GM21367 (cell line): ENCODE measurements around the gene MEAF6.

Experiments used
- ATAC-seq: cut with Tn5 transposase; IDR thresholded peaks from one replicate; pipeline ENCODE4 v1.9.1; 2021; ENCODE audit not compliant: unreplicated experiment

Gene MEAF6

GRCh38 chr1:37474697-37475379, 39.7 kb downstream of the MEAF6 start:
- ATAC-seq = no peak

GRCh38 chr1:37474046-37474696, 40.4 kb downstream of the MEAF6 start, which contains the start of gene ZC3H12A:
TSS of gene ZC3H12A (plus strand) at chr1:37474580. CDS start at chr1:37475497, 917 bp downstream.
- peak; percentile 47 for ATAC-seq

GRCh38 chr1:37473431-37474045, 41.0 kb downstream of the MEAF6 start:
- no peak for ATAC-seq

- no peak for ATAC-seq
Measured at GRCh38 chr1:37472994-37473393, 41.6 kb downstream of the MEAF6 start.

- ATAC-seq = no peak
Measured at GRCh38 chr1:37472281-37472680, 42.3 kb downstream of the MEAF6 start.

- ATAC-seq = no peak
Measured at GRCh38 chr1:37471345-37472231, 43.0 kb downstream of the MEAF6 start.

GRCh38 chr1:37469386-37469785, 45.2 kb downstream of the MEAF6 start:
- no peak for ATAC-seq

GRCh38 chr1:37468037-37468436, 46.5 kb downstream of the MEAF6 start:
- no peak for ATAC-seq

- ATAC-seq = no peak
Measured at GRCh38 chr1:37465593-37466517, 48.7 kb downstream of the MEAF6 start.

GRCh38 chr1:37464443-37464842, 50.1 kb downstream of the MEAF6 start:
- no peak for ATAC-seq

GRCh38 chr1:37461698-37462436, 52.7 kb downstream of the MEAF6 start:
- no peak for ATAC-seq

- no peak for ATAC-seq
Measured at GRCh38 chr1:37458551-37458950, 56.0 kb downstream of the MEAF6 start.

- no peak for ATAC-seq
Measured at GRCh38 chr1:37456614-37457013, 58.0 kb downstream of the MEAF6 start.

- no peak for ATAC-seq
Measured at GRCh38 chr1:37455516-37455915, 59.0 kb downstream of the MEAF6 start.

GRCh38 chr1:37453647-37454046, 60.9 kb downstream of the MEAF6 start:
- no peak for ATAC-seq

GRCh38 chr1:37452416-37452815, 62.1 kb downstream of the MEAF6 start:
- no peak for ATAC-seq

GRCh38 chr1:37449936-37450335, 64.6 kb downstream of the MEAF6 start:
- no peak for ATAC-seq

GRCh38 chr1:37448691-37449417, 65.7 kb downstream of the MEAF6 start:
- no peak for ATAC-seq

GRCh38 chr1:37448185-37448584, 66.4 kb downstream of the MEAF6 start:
- no peak for ATAC-seq
